Esophagus muscularis mucosa (tissue), 3 donors: ENCODE data around the gene ZWILCH.

Experiments
- CTCF ChIP-seq, 3 experiments: fragments of 200-600 bp in 2 of 3; fragments of 450-650 bp in 1 of 3; sonication (generic) in 2 of 3; IDR thresholded peaks; one replicate each; pipeline ENCODE4 v1.5.1; 2017 to 2019; ENCODE audit warnings: antibody characterized with exemption in 3 of 3, mild to moderate bottlenecking in 2 of 3, moderate library complexity in 1 of 3
- POLR2AphosphoS5 ChIP-seq, 2 donors: sonication (generic); formaldehyde crosslinking; IDR thresholded peaks; one replicate each; pipeline ENCODE4 v1.6.1; 2017; ENCODE audit warnings: antibody characterized with exemption in 2 of 2

DNA sequence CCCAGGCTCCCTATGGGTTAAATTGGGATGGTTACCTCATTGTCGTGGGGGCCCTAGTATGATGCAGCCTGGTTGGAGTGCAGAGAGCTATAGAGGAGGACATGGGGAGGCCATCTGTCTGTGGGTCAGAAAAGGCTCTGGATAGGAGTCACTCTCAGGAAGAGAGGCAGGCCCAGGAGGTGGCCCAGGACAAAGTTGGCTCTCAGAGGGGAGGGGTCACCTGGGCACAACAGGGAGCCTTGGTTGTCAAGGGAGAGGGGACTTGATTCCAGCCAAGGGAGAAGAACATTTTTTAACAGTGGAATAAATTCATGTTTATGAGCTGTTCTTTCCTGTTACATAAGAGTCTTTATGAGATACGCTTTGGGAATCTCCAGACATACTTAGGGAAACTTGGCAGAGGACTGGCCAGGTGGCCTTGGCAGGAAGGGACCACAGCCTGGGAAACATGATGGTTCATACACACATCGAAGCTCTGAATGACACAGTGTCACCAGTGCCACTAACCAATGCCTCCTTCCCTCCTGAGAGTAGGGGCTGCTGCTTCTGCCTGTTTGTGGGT lies 88.2 kb downstream of the ZWILCH start:
- TF ChIP-seq CTCF (IDR thresholded peaks at IDR 0.05) (no peak), POLR2AphosphoS5 (IDR thresholded peaks at IDR 0.05) (no peak)
